Stimulated activated naive CD8-positive, alpha-beta T cell treated with anti-CD3 and anti-CD28 coated beads, Interleukin-15, amount 100 ng/mL, for 72 hours (primary cell): ENCODE measurements around the gene ABCB7.
"Not testable (repeated sequence)": the region's sequence is repeated elsewhere in the genome, so short reads cannot be mapped to it uniquely, and the experiment has no call there.

Experiments
- ATAC-seq: fragments of 150-1000 bp; cut with Tn5 transposase; 2 replicates; pipeline ENCODE4 v1.10.0; 2021; ENCODE audit warnings: mild to moderate bottlenecking, moderate library complexity
- DNase-seq, 2 donors: peaks; one replicate each; pipeline ENCODE4 v3.0.0; 2021 to 2022
- H3K27ac Mint-ChIP-seq, 2 donors: one replicate each; pipeline ENCODE4 v1.8.0; 2022; ENCODE audit warnings: mild to moderate bottlenecking in 2 of 2, mixed read lengths in 2 of 2, moderate library complexity in 2 of 2
- H3K27me3 Mint-ChIP-seq: one replicate; pipeline ENCODE4 v1.8.0; 2022; ENCODE audit warnings: mixed read lengths
- H3K4me1 Mint-ChIP-seq: one replicate; pipeline ENCODE4 v1.8.0; 2022; ENCODE audit warnings: mild to moderate bottlenecking, mixed read lengths
- H3K4me3 Mint-ChIP-seq, 2 donors: one replicate each; pipeline ENCODE4 v1.8.0; 2022; ENCODE audit warnings: mild to moderate bottlenecking in 2 of 2, mixed read lengths in 2 of 2, moderate library complexity in 1 of 2
- H3K9me3 Mint-ChIP-seq, 2 donors: one replicate each; pipeline ENCODE4 v1.8.0; 2022; ENCODE audit warnings: mixed read lengths in 2 of 2

Gene ABCB7

DNA sequence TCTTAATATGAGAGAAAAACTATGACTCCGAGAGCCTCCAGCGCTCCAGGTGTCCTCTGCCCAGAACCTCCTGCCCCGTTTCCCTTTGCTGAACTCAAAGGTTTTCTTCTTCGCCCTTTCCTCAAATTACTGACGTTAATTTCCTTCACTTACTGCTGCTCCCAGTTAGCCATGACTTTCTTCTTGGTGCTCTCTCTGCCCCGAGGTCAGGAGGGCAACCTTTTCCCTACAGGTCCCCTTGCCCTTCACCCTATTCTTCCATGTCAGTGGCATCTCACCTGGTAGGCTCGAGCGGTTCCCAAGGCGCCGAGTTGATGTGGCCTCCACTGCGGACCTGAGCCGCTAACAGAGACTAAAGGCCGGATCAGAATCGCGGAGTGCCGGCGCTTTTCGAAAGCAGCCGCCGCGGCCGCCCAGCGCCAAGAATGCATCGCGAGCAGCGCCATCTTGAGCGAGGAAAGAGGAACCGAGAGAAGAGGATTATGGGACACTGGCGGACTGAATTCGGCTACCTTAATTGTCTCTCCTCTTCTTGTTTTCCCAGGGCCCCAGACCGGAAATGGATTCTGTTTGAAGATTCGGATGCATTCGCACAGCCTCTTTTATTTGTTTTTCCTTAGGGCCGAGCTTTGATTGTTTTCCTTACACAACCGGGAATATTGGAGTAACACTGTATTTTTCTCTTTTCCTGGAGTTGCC lies at the start of gene ABCB7:
Gene ABCB7, minus strand, starts transcription at position 457 of the 699 bp plus-strand sequence. Its CDS starts 11 bp downstream, at position 446.
- no peaks in the 10 kb centered on the region for H3K9me3 Mint-ChIP-seq
- peak within 1 kb of the TSS; percentile 89 to 92 for H3K4me3 Mint-ChIP-seq
- DNase-seq (peak; percentile 53 to 61), ATAC-seq (peak; percentile 87)
- peaks cover 42% of the 10 kb centered on the region for H3K4me1 Mint-ChIP-seq
- H3K27ac Mint-ChIP-seq = peak within 1 kb of the TSS; percentile 96 to 97
- H3K27me3 Mint-ChIP-seq = no peaks in the 10 kb centered on the region

DNA sequence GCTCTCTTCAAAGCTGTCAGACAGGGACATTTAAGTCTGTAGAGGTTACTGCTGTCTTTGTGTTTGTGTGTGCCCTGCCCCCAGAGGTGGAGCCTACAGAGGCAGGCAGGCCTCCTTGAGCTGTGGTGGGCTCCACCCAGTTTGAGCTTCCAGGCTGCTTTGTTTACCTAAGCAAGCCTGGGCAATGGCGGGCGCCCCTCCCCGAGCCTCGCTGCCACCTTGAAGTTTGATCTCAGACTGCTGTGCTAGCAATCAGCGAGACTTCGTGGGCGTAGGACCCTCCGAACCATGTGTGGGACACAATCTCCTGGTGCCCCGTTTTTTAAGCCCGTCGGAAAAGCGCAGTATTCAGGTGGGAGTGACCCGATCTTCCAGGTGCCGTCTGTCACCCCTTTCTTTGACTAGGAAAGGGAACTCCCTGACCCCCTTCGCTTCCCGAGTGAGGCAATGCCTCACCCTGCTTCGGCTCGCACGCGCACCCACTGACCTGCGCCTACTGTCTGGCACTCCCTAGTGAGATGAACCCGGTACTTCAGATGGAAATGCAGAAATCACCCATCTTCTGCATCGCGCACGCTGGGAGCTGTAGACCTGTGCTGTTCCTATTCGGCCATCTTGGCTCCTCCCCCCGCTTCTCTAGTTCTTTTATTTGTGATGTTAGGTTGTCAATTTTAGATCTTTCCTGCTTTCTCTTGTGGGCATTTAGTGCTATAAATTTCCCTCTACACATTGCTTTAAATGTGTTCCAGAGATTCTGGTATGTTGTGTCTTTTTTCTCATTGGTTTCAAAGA lies 32.5 kb upstream of the ABCB7 start:
- not testable (repeated sequence) for H3K4me1 Mint-ChIP-seq, H3K27ac Mint-ChIP-seq, H3K27me3 Mint-ChIP-seq, ATAC-seq, H3K4me3 Mint-ChIP-seq, DNase-seq
- peaks cover 8 to 26% of the 10 kb centered on the region in 2 donors for H3K9me3 Mint-ChIP-seq

GRCh38 chrX:75181721-75182120 lies 25.6 kb upstream of the ABCB7 start:
- H3K9me3 Mint-ChIP-seq = no peaks in the 10 kb centered on the region
- H3K4me1 Mint-ChIP-seq = no peaks in the 10 kb centered on the region
- no peaks in the 10 kb centered on the region for H3K27me3 Mint-ChIP-seq
- ATAC-seq (no peak), DNase-seq (no peak)
- H3K27ac Mint-ChIP-seq = no peak overlapping the region
- H3K4me3 Mint-ChIP-seq = no peak overlapping the region

DNA sequence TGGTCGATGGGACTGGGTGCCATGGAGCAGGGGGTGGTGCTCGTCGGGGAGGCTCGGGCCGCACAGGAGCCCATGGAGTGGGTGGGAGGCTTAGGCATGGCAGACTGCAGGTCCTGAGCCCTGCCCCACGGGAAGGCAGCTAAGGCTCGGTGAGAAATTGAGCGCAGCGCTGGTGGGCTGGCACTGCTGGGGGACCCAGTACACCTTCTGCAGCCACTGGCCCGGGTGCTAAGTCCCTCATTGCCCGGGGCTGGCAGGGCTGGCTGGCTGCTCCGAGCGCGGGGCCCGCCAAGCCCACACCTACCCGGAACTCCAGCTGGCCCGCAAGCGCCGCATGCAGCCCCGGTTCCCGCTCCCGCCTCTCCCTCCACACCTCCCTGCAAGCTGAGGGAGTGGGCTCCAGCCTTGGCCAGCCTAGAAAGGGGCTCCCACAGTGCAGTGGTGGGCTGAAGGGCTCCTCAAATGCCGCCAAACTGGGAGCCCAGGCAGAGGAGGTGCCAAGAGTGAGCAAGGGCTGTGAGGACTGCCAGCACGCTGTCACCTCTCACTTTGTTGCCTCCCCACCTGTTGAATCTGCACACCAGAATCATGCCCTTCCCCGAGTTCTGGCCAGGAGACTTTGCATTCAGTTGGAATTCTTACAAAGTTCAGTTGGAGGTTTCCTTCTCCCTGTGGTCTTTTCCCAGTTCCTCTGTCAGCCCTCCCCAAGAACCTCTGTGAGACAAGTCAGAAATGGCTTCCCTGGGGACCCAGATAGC lies 23.6 kb upstream of the ABCB7 start:
- not testable (repeated sequence) for ATAC-seq, DNase-seq, H3K4me3 Mint-ChIP-seq, H3K27me3 Mint-ChIP-seq, H3K4me1 Mint-ChIP-seq, H3K27ac Mint-ChIP-seq, H3K9me3 Mint-ChIP-seq

- not testable (repeated sequence) for ATAC-seq, DNase-seq, H3K27me3 Mint-ChIP-seq, H3K9me3 Mint-ChIP-seq, H3K4me1 Mint-ChIP-seq
- Mint-ChIP-seq H3K27ac (peak overlapping the region in 1 of 2 donors; percentile 81), H3K4me3 (peak overlapping the region; percentile 64 to 71)
Measured at GRCh38 chrX:75172257-75172890, 16.3 kb upstream of the ABCB7 start.

DNA sequence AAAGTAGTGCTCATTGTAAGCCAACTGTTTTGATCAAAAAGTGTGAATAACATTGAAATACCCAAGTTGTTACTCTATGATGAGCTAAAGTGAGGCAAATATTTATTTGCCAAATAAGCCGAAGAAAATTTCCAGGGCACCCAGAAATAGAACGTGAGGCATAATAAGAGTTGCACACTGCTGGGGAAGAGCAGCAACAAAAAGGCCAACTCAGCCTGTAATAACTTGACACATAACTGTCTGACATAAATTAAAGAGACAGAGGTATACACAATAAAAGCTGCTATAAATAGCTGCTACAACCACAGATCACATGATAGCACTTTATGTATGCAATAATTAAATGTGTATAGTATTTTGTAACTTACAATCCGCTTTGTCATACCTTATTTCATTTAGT lies 2.0 kb upstream of the ABCB7 start:
- no peak for DNase-seq
- Mint-ChIP-seq H3K27ac (no peak overlapping the region), H3K27me3 (no peaks in the 10 kb centered on the region), H3K9me3 (no peaks in the 10 kb centered on the region), H3K4me3 (no peak overlapping the region), H3K4me1 (peaks cover 36% of the 10 kb centered on the region)
- no peak for ATAC-seq

- DNase-seq (peak in 1 of 2 donors; percentile 9), ATAC-seq (no peak)
- H3K9me3 Mint-ChIP-seq = no peaks in the 10 kb centered on the region
- H3K4me1 Mint-ChIP-seq = peaks cover 37% of the 10 kb centered on the region
- peak overlapping the region; percentile 96 to 97 for H3K27ac Mint-ChIP-seq
- H3K27me3 Mint-ChIP-seq = no peaks in the 10 kb centered on the region
- peak overlapping the region; percentile 89 to 92 for H3K4me3 Mint-ChIP-seq
Measured at GRCh38 chrX:75156531-75156945, 455 bp upstream of the ABCB7 start.

- Mint-ChIP-seq H3K27me3 (no peaks in the 10 kb centered on the region), H3K4me3 (peak overlapping the region; percentile 89 to 92), H3K9me3 (no peaks in the 10 kb centered on the region), H3K4me1 (peaks cover 42% of the 10 kb centered on the region), H3K27ac (peak overlapping the region; percentile 96 to 97)
- peak; percentile 79 for ATAC-seq
- peak in 1 of 2 donors; percentile 14 for DNase-seq
Measured at GRCh38 chrX:75155447-75155826, 646 bp downstream of the ABCB7 start.

GRCh38 chrX:75154871-75155270 lies 1.2 kb downstream of the ABCB7 start:
- Mint-ChIP-seq H3K27ac (no peak overlapping the region), H3K4me3 (peak overlapping the region; percentile 89 to 92), H3K4me1 (peaks cover 40% of the 10 kb centered on the region), H3K27me3 (no peaks in the 10 kb centered on the region), H3K9me3 (no peaks in the 10 kb centered on the region)
- ATAC-seq (no peak), DNase-seq (no peak)

DNA sequence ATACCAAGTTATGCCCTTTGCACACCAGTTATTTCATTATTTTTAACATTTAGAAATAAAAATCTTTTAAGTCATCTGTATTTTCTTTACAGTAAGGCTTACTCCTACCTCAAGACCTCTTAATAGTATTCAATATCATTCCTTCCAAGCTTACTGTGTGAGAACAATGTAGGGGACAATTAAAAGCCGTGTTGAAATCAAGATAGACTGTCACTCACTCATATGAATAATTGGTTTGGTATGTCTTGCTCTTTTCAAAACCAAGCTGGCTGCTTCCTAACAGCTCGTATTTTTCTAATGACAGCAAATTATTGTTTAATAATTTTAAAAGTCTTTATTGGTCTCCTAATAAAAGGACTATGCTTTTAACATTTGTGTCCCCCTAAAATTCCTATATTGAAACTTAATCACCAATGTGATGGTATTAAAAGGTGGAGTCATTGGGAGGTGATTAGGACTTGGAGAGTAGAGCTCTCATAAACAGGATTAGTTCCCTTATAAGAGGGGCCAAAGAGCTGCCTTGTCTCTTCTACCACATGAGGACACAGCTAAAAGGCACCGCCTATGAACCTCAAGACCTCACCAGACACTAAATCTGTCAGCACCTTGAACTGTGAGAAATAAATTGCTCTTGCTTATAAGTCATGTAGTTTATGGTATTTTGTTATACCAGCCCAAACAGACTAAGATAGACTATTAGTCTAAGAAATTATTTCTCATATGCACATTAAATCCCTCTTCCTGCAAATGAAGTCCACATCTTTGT lies 4.1 kb downstream of the ABCB7 start:
- ATAC-seq (no peak), DNase-seq (no peak)
- Mint-ChIP-seq H3K9me3 (peaks cover 0 to 4% of the 10 kb centered on the region in 2 donors), H3K4me1 (peaks cover 28% of the 10 kb centered on the region), H3K4me3 (no peak overlapping the region), H3K27ac (no peak overlapping the region), H3K27me3 (no peaks in the 10 kb centered on the region)

DNA sequence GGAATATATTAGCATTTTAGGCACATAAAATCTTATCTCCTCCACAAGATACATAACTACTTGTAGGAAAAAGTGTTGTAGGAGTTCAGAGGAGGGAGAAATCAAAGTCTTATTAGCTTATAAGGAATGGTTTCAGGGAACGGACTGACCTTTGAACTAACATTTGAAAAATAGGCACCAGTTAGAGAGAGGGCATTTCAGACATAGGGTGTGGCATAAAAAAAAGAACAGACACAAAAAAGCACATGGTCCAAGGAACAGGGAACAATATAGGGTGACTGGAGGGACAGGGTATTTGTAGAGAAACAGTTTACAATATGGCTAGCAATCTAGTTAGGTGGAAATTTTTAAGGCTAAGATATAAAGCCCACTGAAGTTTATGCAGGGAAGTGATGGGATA lies 6.4 kb downstream of the ABCB7 start:
- Mint-ChIP-seq H3K27me3 (no peaks in the 10 kb centered on the region), H3K4me1 (peaks cover 32% of the 10 kb centered on the region), H3K27ac (no peak overlapping the region), H3K4me3 (no peak overlapping the region), H3K9me3 (peaks cover 0 to 4% of the 10 kb centered on the region in 2 donors)
- ATAC-seq (no peak), DNase-seq (no peak)

DNA sequence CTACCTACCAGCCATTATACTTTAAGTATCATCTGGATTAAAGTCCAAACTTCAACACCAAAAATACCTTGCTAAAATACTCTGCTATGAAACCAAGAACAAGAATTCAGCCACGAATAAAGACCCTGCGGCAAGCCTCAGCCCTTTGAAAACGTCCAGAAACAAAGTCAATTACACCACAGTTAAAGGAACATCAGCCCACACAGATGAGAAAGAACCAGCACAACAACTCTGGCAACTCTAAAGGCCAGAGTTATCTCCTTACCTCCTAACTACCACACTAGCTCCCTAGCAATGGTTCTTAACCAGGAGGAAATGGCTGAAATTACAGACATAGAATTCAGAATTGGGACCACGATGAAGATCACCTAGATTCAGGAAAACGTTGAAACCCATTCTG lies 23.4 kb downstream of the ABCB7 start:
- peak in 1 of 2 donors; percentile 9 for DNase-seq
- H3K9me3 Mint-ChIP-seq = no peaks in the 10 kb centered on the region
- peak overlapping the region; percentile 20 to 54 for H3K4me3 Mint-ChIP-seq
- H3K27me3 Mint-ChIP-seq = no peaks in the 10 kb centered on the region
- H3K4me1 Mint-ChIP-seq = peaks cover 46% of the 10 kb centered on the region
- no peak overlapping the region for H3K27ac Mint-ChIP-seq
- peak; percentile 55 for ATAC-seq

DNA sequence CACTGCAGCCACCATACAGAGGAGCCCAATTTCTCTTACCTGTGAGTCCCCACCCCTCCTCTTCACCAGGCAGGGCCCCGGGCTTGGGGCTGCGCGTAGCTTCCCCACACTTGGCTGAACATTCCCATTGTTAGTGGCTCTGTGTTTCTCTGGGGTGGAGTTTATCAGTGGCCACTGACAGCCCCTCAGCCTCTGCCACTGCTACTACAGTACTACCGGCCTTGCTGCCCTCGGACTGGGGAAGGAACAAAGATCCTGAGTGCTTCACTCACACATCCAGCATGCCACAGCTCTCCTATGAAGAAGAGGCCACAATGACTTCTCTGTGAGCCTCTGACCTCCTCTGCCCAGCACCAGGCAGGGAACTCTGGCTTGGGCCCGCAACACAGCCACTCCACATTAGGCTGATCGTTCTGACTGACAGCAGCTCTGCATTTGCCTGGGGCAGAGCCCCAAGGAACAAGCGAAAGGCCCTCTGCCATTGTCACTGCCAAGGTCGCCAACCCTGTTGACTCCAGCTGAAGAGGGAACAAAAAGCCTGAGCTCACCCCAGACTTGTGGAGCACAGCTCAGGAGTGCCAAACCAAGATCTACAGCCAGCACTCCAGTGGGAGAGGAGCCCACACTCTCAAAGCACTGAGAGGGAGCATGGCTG lies 24.0 kb downstream of the ABCB7 start:
- H3K4me3 Mint-ChIP-seq = peak overlapping the region in 1 of 2 donors; percentile 21
- H3K27me3 Mint-ChIP-seq = no peaks in the 10 kb centered on the region
- no peaks in the 10 kb centered on the region for H3K9me3 Mint-ChIP-seq
- peaks cover 46% of the 10 kb centered on the region for H3K4me1 Mint-ChIP-seq
- no peak for ATAC-seq
- H3K27ac Mint-ChIP-seq = no peak overlapping the region
- DNase-seq = no peak

GRCh38 chrX:75129069-75129468 lies 27.0 kb downstream of the ABCB7 start:
- not testable (repeated sequence) for DNase-seq, H3K4me3 Mint-ChIP-seq, H3K27me3 Mint-ChIP-seq, H3K27ac Mint-ChIP-seq, ATAC-seq, H3K9me3 Mint-ChIP-seq
- peaks cover 34% of the 10 kb centered on the region for H3K4me1 Mint-ChIP-seq
